ENCODE measurements around the gene GPR78.

The GPR78 gene

GRCh38 chr4:8585721-8586212 lies 5.6 kb downstream of the GPR78 start:
- DNase-seq (ENCODE audit: extremely low read depth in 1 of 2, low read depth in 1 of 2) = no peak

GRCh38 chr4:8586246-8586645 lies 6.1 kb downstream of the GPR78 start:
- DNase-seq (ENCODE audit: extremely low read depth in 1 of 2, low read depth in 1 of 2) = no peak

- no peak for DNase-seq (ENCODE audit: extremely low read depth in 1 of 2, low read depth in 1 of 2)
Observed at GRCh38 chr4:8586671-8587468, 6.7 kb downstream of the GPR78 start.

- DNase-seq (ENCODE audit: extremely low read depth in 1 of 2, low read depth in 1 of 2) = no peak
Observed at GRCh38 chr4:8587469-8588195, 7.4 kb downstream of the GPR78 start.

- DNase-seq (ENCODE audit: extremely low read depth in 1 of 2, low read depth in 1 of 2) = no peak
Observed at GRCh38 chr4:8588196-8588470, 7.9 kb downstream of the GPR78 start.

GRCh38 chr4:8589336-8589735 lies 9.1 kb downstream of the GPR78 start:
- DNase-seq (ENCODE audit: extremely low read depth in 1 of 2, low read depth in 1 of 2) = no peak

- no peak for DNase-seq (ENCODE audit: extremely low read depth in 1 of 2, low read depth in 1 of 2)
Observed at GRCh38 chr4:8589823-8590545, 9.8 kb downstream of the GPR78 start.

- no peak for DNase-seq (ENCODE audit: extremely low read depth in 1 of 2, low read depth in 1 of 2)
Observed at GRCh38 chr4:8590546-8590880, 10.3 kb downstream of the GPR78 start.

- no peak for DNase-seq (ENCODE audit: extremely low read depth in 1 of 2, low read depth in 1 of 2)
Observed at GRCh38 chr4:8591114-8591513, 10.9 kb downstream of the GPR78 start.

GRCh38 chr4:8591626-8592365 lies 11.6 kb downstream of the GPR78 start:
- DNase-seq (ENCODE audit: extremely low read depth in 1 of 2, low read depth in 1 of 2) = no peak

- no peak for DNase-seq (ENCODE audit: extremely low read depth in 1 of 2, low read depth in 1 of 2)
Observed at GRCh38 chr4:8592366-8593263, 12.4 kb downstream of the GPR78 start, which contains the start of gene CPZ. Gene CPZ, plus strand, starts transcription at chr4:8592765. Its CDS starts 69 bp downstream, at chr4:8592834.

GRCh38 chr4:8593264-8594096 lies 13.3 kb downstream of the GPR78 start:
- no peak for DNase-seq (ENCODE audit: extremely low read depth in 1 of 2, low read depth in 1 of 2)

- DNase-seq (ENCODE audit: extremely low read depth in 1 of 2, low read depth in 1 of 2) = no peak
Observed at GRCh38 chr4:8594097-8595038, 14.2 kb downstream of the GPR78 start.

- DNase-seq (ENCODE audit: extremely low read depth in 1 of 2, low read depth in 1 of 2) = no peak
Observed at GRCh38 chr4:8595237-8596087, 15.3 kb downstream of the GPR78 start.

GRCh38 chr4:8596891-8597290 lies 16.7 kb downstream of the GPR78 start:
- DNase-seq (ENCODE audit: extremely low read depth in 1 of 2, low read depth in 1 of 2) = no peak

- DNase-seq (ENCODE audit: extremely low read depth in 1 of 2, low read depth in 1 of 2) = no peak
Observed at GRCh38 chr4:8597319-8597718, 17.1 kb downstream of the GPR78 start.

GRCh38 chr4:8597791-8598190 lies 17.6 kb downstream of the GPR78 start:
- no peak for DNase-seq (ENCODE audit: extremely low read depth in 1 of 2, low read depth in 1 of 2)

Data from stimulated activated CD8-positive, alpha-beta memory T cell treated with anti-CD3 and anti-CD28 coated beads, Interleukin-7, amount 100 ng/mL, for 48 hours (primary cell).